Measurements from ENCODE around the gene RPL23. TPM values are rescaled to one million over a fixed set of nuclear protein-coding genes. Genes with fewer than 3 reads are reported as not detected.

Gene RPL23
- total and polyA plus RNA-seq, 10 of the 15 experiments (the other 5 are each of a cell fraction or from before 2014, with no cell fraction given): 2,200 to 4,821 (median 3,043) TPM

DNA sequence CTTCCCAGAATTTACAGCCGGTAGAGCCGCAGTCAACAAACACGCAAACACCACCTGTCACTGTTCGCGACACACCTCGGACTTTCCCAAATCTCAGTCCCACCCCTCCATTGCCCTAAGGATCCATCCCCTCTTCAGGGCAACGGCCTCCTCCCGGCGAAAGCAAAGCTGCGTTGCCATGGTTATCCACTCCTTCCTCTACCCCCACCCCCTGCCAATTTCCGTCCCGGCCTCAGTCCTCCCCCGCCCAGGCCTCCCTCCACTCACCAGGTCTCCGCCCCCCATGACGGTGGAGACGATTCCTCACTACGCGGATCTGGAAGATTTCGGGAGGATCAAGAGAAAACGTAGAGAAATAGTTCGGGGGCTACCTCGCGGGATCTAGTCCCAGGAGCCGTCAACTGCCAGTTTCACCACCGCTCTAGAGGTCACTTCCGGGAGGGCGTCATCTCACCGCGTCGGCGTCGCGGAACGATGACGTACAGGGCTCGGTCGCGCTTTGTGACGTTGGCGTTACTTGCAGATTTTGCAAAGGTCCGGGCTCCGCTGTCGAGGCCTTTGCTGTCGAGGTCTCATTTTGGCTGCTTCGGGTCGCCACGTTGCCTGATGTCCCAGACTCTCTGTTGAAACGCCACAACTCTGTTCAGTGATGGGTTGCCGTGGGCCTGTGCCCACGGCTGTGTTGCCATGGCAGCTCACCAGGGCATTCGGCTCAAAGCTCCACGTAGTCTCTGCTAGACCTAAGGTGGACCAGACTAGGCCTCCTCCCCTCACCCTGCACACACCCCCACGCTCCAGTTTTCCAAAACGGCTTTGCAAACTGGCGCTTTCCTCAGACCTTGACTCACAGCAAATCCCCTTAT lies 28.4 kb downstream of the RPL23 start, which contains the start of gene CWC25 (continued):
- no peak; a peak in 1 of 4 replicates for TF ChIP-seq ETV6 (conservative IDR thresholded peaks at IDR 0.05 in 1 of 2, IDR thresholded peaks at IDR 0.05 in 1 of 2; ENCODE audit: borderline replicate concordance in 1 of 2, low read depth in 1 of 2)
- peak; percentile 58 for TF ChIP-seq NR2F1 (conservative IDR thresholded peaks at IDR 0.05)
- no peak for TF ChIP-seq SUPT20H (IDR thresholded peaks at IDR 0.05; ENCODE audit: borderline replicate concordance, control insufficient read depth, low read depth, low read length)
- peak; percentile 90 for TF ChIP-seq CHD2 (IDR thresholded peaks at IDR 0.05; ENCODE audit: borderline replicate concordance, low read depth, low read length)
- no peak for TF ChIP-seq ZNF622 (IDR thresholded peaks at IDR 0.05)
- peak; percentile 100 for TF ChIP-seq CREB1 (IDR thresholded peaks at IDR 0.05; ENCODE audit: low read depth)
- TF ChIP-seq CEBPB (IDR thresholded peaks at IDR 0.05; ENCODE audit: borderline replicate concordance in 1 of 2, low read depth in 2 of 2, low read length in 2 of 2): 0 out of 4 replicates have a peak, but pooled peaks of 1 of the 2 experiments have one; percentile 3
- TF ChIP-seq FOXK2 (IDR thresholded peaks at IDR 0.05): peak; percentile 56; the same call in 1 of the 2 replicates
- peak; percentile 97 for TF ChIP-seq POLR2A (IDR thresholded peaks at IDR 0.05; ENCODE audit: low read depth, low read length)
- TF ChIP-seq DPF2 (IDR thresholded peaks at IDR 0.05): no peak
- TF ChIP-seq, protein P1, sequence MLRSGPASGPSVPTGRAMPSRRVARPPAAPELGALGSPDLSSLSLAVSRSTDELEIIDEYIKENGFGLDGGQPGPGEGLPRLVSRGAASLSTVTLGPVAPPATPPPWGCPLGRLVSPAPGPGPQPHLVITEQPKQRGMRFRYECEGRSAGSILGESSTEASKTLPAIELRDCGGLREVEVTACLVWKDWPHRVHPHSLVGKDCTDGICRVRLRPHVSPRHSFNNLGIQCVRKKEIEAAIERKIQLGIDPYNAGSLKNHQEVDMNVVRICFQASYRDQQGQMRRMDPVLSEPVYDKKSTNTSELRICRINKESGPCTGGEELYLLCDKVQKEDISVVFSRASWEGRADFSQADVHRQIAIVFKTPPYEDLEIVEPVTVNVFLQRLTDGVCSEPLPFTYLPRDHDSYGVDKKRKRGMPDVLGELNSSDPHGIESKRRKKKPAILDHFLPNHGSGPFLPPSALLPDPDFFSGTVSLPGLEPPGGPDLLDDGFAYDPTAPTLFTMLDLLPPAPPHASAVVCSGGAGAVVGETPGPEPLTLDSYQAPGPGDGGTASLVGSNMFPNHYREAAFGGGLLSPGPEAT (IDR thresholded peaks at IDR 0.05; ENCODE audit: low read depth): peak; percentile 97
- TF ChIP-seq, protein P2, sequence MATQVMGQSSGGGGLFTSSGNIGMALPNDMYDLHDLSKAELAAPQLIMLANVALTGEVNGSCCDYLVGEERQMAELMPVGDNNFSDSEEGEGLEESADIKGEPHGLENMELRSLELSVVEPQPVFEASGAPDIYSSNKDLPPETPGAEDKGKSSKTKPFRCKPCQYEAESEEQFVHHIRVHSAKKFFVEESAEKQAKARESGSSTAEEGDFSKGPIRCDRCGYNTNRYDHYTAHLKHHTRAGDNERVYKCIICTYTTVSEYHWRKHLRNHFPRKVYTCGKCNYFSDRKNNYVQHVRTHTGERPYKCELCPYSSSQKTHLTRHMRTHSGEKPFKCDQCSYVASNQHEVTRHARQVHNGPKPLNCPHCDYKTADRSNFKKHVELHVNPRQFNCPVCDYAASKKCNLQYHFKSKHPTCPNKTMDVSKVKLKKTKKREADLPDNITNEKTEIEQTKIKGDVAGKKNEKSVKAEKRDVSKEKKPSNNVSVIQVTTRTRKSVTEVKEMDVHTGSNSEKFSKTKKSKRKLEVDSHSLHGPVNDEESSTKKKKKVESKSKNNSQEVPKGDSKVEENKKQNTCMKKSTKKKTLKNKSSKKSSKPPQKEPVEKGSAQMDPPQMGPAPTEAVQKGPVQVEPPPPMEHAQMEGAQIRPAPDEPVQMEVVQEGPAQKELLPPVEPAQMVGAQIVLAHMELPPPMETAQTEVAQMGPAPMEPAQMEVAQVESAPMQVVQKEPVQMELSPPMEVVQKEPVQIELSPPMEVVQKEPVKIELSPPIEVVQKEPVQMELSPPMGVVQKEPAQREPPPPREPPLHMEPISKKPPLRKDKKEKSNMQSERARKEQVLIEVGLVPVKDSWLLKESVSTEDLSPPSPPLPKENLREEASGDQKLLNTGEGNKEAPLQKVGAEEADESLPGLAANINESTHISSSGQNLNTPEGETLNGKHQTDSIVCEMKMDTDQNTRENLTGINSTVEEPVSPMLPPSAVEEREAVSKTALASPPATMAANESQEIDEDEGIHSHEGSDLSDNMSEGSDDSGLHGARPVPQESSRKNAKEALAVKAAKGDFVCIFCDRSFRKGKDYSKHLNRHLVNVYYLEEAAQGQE (IDR thresholded peaks at IDR 0.05; ENCODE audit: low read depth, low read length): no peak
- TF ChIP-seq, protein P3, sequence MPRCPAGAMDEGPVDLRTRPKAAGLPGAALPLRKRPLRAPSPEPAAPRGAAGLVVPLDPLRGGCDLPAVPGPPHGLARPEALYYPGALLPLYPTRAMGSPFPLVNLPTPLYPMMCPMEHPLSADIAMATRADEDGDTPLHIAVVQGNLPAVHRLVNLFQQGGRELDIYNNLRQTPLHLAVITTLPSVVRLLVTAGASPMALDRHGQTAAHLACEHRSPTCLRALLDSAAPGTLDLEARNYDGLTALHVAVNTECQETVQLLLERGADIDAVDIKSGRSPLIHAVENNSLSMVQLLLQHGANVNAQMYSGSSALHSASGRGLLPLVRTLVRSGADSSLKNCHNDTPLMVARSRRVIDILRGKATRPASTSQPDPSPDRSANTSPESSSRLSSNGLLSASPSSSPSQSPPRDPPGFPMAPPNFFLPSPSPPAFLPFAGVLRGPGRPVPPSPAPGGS (IDR thresholded peaks at IDR 0.05; ENCODE audit: borderline replicate concordance, insufficient read depth, low read depth, low read length, poor library complexity, severe bottlenecking): no peak
- TF ChIP-seq RB1 (IDR thresholded peaks at IDR 0.05; ENCODE audit: borderline replicate concordance): peak; percentile 84; the same call in 1 of the 2 replicates
- no peak for TF ChIP-seq CHD1 (IDR thresholded peaks at IDR 0.05; ENCODE audit: low read depth, low read length)
- TF ChIP-seq, protein P4, sequence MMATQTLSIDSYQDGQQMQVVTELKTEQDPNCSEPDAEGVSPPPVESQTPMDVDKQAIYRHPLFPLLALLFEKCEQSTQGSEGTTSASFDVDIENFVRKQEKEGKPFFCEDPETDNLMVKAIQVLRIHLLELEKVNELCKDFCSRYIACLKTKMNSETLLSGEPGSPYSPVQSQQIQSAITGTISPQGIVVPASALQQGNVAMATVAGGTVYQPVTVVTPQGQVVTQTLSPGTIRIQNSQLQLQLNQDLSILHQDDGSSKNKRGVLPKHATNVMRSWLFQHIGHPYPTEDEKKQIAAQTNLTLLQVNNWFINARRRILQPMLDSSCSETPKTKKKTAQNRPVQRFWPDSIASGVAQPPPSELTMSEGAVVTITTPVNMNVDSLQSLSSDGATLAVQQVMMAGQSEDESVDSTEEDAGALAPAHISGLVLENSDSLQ (IDR thresholded peaks at IDR 0.05): peak; percentile 82
- no peak for TF ChIP-seq HDAC6 (IDR thresholded peaks at IDR 0.05; ENCODE audit: unreplicated experiment)
- TF ChIP-seq, protein P5, sequence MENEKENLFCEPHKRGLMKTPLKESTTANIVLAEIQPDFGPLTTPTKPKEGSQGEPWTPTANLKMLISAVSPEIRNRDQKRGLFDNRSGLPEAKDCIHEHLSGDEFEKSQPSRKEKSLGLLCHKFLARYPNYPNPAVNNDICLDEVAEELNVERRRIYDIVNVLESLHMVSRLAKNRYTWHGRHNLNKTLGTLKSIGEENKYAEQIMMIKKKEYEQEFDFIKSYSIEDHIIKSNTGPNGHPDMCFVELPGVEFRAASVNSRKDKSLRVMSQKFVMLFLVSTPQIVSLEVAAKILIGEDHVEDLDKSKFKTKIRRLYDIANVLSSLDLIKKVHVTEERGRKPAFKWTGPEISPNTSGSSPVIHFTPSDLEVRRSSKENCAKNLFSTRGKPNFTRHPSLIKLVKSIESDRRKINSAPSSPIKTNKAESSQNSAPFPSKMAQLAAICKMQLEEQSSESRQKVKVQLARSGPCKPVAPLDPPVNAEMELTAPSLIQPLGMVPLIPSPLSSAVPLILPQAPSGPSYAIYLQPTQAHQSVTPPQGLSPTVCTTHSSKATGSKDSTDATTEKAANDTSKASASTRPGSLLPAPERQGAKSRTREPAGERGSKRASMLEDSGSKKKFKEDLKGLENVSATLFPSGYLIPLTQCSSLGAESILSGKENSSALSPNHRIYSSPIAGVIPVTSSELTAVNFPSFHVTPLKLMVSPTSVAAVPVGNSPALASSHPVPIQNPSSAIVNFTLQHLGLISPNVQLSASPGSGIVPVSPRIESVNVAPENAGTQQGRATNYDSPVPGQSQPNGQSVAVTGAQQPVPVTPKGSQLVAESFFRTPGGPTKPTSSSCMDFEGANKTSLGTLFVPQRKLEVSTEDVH (IDR thresholded peaks at IDR 0.05; ENCODE audit: low read depth, partially characterized antibody): peak; percentile 97

Measured in GM12878 (cell line).